ENCODE data around the gene GPC1. TPM values are rescaled to one million over a fixed set of nuclear protein-coding genes. Genes with fewer than 3 reads are reported as not detected.
A peak's percentile ranks its signal among the peaks of the same experiment; 100 is the strongest.

GPC1 gene
- total RNA-seq, 1 donor from 2014 or later: 8.3 TPM

DNA sequence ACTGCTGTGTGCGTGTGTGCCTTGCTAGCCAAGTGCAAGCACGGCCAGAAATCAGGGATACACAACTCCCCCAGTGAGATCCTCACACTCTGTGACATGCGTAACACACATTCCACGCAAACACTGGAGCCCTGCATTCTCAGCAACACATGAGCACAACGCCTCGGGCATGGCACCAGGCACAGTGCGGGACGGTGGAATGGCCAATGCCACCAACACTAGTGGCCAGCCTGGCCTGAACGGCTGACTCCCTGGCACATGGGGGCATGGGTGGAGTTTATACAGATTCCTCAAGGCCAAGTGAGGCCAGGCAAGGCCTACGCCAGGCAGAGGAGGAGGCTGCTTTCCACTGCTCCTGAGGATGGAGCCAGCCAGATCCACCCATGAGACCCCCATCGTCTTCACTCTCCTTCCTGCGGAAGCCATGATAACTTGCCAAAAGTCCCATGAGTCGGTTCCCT lies 66.1 kb downstream of the GPC1 start:
- no peak for DNase-seq

DNA sequence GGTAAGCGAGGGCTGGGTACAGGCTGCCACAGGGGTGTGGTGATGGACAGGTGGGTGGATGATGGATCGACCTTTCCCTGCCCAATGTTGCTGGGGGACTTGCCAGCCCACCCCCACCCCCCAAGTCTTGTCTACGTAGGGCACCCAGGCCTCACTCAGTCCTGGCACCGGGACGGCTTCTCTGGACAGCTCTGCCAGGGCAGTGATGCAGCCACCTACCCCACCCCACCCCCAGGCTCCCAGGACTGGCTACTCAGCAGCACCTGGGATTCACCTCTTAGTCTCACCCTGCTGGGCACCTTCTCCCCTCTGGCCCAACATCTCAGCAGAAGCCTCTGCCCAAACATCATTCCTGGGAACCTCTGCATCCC lies 66.6 kb downstream of the GPC1 start:
- DNase-seq: no peak

DNA sequence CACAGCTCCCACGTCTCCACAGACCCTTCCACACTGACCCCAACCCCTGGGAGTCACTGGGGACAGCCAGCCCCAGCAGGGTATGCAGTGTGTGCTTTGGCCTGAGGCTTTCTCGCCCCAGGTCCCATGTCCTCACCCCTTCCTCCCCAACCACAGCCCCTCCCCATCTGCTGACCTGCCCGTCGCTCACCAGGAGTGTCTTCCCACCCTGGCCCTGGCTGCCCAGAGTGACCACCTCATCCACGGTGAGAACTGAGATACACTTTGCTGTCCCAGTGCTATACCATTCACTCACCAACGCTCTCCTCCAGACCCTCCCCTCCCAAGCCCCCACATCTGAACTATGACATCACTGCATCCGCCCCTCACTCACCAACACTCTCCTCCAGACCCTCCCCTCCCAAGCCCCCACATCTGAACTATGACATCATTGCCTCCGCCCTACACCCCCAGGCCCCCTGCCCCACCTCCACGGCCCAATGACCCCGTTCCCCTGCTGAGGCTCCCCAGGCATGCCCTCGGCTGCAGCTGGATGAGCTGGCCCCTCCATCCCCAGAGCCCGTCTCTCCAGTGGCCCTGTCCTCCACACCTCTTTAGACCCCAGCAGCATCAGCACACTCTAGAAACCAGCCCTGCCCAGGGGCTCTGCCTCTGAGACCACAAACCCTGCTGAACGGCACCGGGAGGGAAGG lies 67.1 kb downstream of the GPC1 start:
- no peak for DNase-seq

DNA sequence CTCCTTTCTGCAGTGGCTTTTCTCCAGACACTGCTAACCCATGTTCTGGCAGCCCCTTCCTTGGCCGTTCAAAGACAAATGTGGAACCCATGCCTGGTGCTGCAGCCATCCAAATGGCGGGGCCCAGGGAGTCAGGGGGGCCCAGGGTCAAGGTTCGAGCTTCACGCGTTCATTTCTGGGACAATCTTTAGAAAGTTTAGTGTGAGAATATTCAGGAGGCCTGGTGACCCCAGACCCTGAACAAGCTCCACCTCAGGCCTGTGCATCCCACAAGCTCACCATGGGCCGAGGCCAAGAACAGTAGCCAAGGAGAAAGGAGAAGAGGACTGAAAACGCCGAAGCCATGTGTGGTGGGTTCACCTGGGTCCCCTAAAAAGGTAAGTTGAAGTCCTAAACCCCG lies 67.9 kb downstream of the GPC1 start:
- no peak for DNase-seq

DNA sequence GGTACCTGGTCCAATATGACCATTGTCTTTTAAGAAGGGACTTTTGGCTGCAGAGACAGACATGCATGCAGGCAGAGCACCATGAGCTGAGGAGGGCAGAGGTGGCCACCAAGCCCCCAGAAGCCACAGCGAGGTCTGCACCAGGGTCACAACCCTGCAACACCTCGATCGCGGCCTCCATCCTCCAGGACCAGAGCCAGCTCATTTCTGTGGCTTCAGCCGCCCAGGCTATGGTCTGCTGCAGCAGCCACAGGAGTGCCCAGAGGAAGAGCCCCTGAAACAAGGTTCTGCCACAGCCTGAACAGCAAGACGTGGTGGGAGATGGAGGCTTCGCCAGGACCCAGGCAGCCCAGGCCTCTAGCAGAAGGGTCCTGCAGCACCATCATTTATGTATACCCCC lies 68.4 kb downstream of the GPC1 start:
- no peak for DNase-seq

DNA sequence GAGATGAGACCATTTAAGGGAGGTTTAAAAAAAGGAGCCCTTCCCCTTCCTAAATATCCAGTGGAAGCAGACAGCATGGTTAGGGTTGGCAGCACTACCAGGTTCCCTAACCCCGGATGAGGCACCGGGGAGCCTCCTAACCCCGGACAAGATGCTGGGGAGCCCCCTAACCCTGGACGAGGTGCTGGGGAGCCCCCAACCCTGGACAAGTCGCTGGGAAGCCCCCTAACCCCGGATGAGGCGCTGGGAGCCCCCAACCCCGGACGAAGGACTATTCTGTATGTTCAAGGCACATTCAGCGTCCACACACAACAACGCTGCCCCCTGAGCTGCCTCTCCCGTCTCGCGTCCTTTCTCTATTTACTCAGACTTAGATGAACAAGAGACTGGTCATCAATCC lies 70.4 kb downstream of the GPC1 start:
- DNase-seq: no peak

DNA sequence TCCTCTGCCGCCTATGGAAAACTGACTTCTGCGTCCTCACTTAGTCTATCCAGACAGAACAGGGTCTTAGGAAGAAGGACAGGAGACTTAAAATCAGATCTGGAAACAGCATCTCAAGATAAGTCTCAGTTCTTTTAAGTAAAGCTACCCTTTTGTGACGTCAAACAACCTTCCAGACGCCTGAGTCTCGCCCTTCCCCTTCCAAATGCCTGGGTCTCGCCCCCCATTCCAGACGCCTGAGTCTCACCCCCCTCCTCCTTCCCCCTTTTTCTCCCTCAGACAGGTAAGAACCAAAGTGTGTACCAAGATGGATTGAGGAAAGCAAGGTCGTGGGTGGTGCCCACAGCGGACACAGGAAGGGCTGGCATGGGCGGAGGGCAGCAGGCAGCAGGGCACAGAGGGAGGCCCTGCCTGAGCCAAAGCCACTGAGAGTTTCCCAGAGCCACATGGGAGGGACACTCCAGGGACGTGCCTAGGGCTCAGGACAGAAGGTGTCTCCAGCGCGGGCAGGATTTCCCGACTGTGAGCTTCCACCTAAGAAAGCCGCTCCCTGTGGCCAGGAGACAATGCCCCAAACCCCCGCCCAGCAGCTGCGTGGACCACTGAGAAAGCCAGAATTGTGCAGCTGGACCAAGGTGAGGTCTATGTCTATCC lies 71.1 kb downstream of the GPC1 start:
- DNase-seq: no peak

DNA sequence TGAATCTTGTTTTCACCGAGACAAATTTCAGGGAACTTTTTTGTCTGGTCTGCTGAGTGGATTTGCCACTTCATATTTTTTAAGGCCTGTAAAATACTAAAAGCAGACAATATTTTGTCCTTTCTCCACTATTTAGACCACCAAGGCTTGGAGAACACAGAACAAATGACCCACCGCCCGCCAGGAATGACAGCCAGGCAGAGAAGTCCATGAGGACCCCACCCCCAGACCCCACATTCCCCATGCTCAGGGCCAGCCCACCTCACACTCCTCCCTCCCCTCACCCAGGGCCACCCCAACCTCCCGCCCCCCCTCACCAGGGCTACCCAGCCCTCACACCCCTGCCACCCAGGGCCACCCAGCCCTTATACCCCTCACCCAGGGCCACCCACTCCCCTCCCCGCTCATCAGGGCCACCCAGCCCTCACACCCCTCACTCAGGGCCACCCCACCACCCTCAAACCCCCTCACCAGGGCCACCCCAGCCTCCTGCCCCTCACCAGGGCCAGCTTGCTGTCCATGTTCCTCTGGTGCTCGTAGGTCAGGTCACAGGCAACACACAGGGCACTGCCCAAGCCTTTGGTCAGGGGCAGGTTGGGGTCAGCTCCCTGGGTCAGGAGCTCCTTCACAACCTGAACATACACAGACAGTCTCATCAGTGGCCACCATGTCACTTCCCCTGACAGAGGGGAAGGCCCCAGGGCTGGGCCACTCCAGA lies 71.8 kb downstream of the GPC1 start:
- DNase-seq: no peak

DNA sequence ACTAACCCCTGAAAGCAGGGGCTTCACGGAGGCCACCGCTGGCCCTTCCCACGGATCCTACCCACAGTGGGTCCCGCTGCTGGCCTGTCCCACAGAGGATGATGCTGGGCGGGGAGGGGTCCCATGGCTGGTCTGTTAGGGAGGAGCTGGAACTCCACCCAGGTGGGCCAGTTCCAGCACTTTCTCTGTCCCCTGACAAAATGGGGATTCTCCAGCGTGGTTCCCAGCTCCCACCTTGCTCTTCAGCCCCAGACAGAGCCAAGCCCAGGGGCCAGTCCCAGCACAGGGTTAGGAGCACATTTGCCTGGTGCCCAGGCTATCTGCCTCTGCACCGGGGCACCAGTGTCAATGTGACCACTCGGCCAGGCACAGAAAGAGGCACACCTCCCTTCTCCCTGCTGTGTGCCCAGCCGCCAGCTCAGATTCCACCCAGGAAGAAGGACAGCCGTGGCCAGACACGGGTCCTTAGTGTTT lies 72.4 kb downstream of the GPC1 start:
- no peak for DNase-seq

DNA sequence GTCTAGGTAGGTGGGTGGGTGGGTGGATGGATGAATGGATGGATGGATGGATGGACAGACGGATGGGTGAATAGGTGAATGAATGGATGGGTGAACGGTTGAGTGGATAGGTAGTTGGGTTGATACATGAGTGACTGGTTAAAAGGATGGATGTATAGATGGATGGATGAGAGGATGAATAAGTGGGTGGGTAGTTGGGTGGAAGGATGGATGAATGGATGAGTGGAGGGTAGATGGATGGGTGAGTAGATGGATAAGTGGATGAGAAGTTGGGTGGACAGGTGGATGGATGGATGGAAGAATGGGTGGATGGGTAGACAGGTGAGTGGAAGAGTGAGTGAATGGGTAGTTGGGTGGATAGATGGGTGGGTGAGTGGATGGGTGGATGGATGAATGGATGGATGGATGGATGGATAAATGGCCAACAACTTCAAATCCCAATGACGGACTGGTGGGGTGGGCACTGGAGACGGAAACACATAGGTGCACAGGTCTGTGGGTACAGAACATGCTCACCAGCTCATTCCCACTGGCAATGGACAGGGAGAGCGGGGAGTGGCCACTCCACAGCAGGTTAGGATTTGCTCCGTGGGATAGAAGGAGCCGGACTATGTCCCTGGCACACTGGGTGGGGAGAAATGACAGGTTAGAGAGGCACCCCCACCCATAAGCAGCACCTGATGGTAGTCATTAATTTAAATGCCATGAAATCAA lies 73.5 kb downstream of the GPC1 start:
- no peak for DNase-seq

DNA sequence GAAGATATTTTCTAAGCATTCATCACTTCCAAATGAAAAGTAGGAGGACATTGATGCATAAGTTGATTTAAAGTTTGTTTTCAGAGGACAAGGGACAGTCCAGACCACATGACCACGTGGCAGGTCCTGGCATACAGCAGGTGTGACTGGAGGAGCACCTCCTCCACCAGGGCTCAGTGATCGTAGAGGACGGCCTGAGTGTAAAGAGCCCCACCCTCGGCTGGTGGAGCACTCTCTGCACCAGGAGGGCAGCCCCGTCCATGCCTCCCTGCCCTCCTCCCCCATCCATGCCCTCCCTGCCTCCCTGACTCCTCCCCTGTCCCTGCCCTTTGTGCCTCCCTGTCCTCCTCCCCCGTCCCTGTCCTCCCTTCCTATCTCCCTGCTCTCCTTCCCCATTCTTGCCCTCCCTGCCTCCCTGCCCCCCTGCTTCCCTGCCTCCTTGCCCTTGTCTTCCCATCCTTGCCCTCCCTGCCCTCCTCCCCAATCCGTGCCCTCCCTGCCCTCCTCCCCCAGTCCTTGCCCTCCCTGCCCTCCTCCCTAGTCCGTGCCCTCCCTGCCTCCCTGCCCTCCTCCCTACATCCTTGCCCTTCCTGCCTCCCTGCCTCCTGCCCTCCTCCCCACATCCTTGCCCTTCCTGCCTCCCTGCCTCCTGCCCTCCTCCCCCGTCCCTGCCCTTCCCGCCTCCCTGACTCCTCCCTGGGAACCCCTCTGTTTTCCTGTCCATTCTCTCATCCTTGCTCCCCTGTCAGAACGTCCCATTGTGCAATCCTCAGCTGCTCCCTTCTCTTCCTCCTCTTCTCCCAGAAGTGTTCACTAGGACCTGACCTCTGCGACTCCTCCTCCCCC lies 74.4 kb downstream of the GPC1 start:
- DNase-seq: no peak

DNA sequence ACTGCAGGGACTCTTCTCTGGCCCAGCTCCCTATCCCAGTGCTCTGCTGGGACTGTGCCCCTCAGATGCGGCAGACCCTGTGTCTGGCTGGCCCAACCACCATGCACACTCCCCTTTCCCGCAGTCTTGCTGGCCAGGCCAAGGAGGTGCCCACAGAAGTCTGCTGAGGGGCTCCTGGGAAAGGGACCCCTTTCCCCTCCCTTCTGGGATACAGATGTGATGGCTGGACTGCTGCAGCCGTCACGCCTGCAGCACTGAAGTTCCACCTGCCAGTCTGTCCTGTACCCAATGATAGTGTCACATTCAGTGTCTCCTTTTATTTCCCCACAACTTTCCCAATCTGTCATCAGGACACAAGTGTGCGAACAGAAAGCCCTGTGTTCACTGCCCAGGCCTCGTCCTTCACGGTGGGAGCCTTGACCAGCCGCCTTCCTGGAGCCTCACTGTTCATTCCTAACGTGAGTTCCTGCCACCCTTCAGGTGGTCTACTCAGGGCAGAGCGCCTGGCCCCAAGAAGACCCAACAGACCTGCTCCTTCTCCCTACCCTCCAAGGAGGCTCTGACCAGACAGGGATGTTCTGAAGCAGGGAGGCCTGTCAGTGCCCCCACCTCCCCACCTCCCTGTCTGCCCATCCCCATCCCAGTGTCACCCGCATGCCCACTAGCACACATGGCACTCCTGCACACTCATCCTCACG lies 75.2 kb downstream of the GPC1 start:
- no peak for DNase-seq

DNA sequence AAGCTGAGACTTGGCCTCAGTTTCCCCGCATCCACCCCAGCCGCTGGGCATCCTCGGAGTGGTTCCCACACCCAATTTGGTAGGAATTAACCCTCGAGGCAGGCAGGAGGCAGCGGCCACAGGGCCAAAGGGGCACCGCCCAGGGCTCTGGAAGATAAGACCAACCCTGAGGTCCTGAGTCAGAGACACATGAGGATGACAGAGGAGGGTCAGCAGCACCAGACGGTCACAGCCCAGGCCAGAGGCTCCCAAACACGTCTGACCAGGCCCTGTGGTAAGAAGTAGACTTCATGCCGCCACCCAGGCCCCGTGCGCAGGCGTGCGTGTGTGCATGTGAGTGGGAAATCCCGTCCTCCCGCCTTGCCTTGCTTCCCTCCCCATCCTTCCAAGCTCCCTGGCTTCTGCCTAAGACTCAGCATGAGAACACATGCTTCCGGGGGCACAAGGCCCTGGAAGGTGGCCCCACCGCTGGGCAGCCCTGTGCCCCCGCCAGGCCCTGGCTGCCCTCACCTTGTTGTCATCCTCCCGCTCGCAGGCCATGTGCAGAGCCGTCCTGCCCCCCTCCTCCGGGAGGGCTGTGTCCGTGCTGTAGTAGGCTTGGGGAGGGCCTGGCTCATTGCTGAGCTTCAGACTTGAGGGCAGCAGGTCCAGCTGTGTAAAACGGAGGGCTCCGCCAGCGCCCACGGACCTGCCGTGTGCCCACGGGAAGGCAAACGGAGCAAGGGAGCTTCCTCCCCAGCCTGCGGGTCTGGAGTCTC lies 76.1 kb downstream of the GPC1 start:
- DNase-seq: no peak

DNA sequence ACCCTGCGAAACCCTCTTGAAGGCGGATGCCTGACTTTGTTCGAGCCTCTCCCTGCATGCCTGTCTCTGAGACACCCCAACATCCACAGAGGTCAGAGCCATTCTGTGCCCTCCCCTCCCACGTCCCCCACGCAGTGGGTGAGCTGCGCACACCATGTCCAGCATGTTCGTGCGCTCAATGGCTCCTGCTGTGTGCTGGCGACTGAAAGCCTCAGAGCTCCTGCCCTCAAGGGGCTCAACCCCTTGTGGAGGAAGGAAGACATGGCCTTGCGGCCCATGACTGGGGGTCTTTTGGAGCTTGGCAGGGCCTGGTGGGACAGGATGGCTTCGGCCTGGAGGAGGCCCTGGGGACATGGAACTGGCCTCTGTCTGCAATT lies 76.6 kb downstream of the GPC1 start:
- no peak for DNase-seq

DNA sequence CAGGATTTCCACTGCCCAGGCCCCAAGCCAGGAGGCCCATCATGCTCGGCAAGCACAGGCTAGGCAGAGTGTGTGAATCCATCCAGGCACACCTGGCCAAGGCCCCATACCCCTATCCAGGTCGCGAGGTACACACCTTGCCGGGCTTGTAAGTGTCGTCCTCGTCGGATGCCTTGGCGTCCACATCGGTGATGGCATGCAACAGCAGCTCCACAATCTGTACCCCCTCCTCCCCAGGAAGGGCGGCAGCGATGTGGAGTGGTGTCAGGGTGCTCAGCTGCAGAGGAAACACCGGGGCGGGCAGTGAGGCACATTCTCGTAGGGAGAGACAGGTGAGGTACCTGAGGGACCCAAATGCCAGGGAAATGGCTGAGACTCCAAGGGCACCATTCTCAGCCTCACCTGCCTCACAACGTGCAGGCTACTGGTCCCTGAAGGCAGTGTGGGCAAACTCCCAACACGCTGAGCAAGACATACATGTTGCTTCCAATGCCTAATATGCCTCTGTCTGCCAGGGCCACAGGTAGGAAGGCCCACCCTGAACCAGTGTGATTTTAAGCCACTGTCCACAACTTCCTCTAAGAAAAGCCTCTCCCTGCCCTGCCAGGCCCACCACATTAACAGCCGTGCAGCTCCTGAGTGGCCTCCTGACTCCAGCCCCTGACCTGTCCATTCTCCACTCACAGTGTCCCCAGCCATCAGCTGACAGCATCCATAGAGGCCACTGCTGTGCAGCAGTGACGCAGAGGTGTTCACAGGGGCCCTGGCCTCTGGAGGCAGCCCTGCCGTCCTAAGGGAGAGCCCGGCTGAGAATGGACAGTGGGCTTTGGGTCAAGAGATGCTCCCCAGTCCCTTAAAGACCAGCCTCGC lies 77.4 kb downstream of the GPC1 start:
- DNase-seq: no peak

DNA sequence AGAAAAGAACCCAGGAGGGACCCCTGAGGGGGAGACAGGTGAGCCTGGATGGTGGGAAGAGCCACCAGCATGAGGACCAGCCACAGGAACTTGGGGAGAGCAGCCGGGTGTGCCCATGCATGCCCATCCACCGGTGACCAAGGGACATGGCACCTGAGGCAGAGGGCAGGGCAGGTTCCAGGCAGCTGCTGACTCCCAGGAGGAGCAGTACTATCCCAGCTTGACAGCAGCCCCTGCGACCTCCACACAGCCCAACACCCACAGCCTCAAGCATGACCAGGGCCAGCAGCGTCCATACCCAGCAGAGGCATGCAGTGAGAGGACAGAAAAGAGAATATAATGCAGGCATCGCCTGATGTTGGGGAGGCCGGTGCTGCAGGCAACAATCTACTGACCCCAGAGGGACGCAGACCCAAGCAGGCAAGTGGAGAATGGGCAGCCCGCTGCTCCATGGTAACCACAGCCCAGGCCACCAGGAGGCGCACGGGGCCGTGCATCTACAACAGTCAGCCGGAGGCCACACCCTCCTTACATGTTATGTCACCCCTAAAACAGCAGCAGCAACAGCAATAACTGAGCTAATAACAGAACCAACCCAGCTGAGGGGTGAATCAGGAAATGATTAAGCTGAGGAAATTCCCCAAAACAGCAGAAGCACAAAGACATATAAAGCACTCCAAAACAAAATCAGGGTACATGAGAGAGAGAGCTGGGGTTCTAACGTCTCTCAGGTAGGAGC lies 78.3 kb downstream of the GPC1 start:
- DNase-seq: peak; percentile 87

DNA sequence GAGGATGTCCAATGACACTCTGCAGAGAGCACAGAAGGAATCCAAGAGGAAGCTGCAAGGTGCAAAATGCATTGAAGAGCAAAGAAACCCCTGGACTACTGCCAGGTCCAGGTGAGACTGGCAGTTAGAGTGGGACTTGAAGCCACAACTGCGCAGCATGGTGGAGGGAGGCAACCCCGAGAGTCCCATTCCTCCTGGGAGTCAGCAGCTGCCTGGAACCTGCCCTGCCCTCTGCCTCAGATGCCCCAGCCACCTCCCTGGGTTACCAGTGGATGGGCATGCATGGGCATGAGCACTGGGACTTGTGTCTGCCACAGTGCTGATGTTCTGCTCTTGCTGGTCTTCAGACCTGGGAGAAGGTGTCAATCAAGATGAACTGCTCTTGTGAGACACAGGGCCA lies 79.2 kb downstream of the GPC1 start:
- no peak for DNase-seq

DNA sequence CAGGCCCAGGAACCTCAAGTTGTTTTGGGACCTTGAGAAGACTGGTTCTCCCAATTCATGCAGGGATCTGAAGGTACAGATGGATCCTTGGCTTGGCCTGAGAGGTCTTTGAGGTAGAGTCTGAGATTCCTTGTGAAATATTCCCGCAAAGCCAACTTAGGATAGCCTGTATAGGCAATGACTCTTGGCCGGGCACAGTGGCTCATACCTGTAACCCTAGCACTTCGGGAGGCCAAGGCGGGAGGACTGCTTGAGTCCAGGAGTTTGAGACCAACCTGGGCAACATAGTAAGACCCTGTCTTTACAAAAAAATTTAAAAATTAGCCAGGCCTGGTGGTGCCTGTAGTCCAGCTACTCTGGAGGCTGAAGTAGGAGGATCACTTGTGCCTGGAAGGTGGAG lies 81.9 kb downstream of the GPC1 start:
- no peak for DNase-seq

All from dermis blood vessel endothelial cell (primary cell).